HCT116 (cell line): ENCODE data around the gene PCDH15. TPM values are rescaled to one million over a fixed set of nuclear protein-coding genes. Genes with fewer than 3 reads are reported as not detected.

Experiments
- ATAC-seq: fragments of 200-7000 bp; cut with Tn5 transposase; 2 replicates; pipeline ENCODE4 v1.9.1; 2020; ENCODE audit warnings: mild to moderate bottlenecking, moderate library complexity
- BruUV-seq: library from RNA; stranded (reverse); fragments of 400-500 nt; replicated peaks from 2 replicates; lab custom pipeline; 2021; lab: Mats Ljungman, UMichigan
- CTCF ChIA-PET: fragments of 300-600 bp; sonication (Branson Sonifier 250); formaldehyde crosslinking; loops from one replicate; lab custom pipeline; 2021; ENCODE audit warnings: antibody characterized with exemption; lab: Charles Lee
- POLR2A ChIA-PET: fragments of 300-600, 350-600 bp; sonication (Branson Sonifier 250); formaldehyde crosslinking; loops from one replicate; lab custom pipeline; 2021; ENCODE audit warnings: antibody characterized with exemption; lab: Charles Lee
- RAD21 ChIA-PET, 2 experiments: fragments of 300-600 bp; sonication (Branson Sonifier 250); formaldehyde crosslinking; loops; one replicate each; lab custom pipeline; 2023; ENCODE audit warnings: low total read pairs in 2 of 2; ENCODE audit not compliant: uncharacterized antibody in 2 of 2, unreplicated experiment in 2 of 2, low non-redundant PET in 1 of 2; lab: Charles Lee
- DNase-seq: peaks from one replicate; pipeline ENCODE4 v3.0.0-alpha.2; 2010; ENCODE audit warnings: low read depth, low spot score
- H2AFZ ChIP-seq: fragments of 200-600 bp; shearing (Covaris generic), sonication (generic); 2 replicates; pipeline ENCODE4 v1.6.1; 2017; ENCODE audit warnings: low read depth, mixed run types, mixed read lengths, antibody characterized with exemption, low read length; ENCODE audit not compliant: poor library complexity, severe bottlenecking
- H3K27ac ChIP-seq: 2 replicates; pipeline ENCODE4 v1.5.1; 2012; ENCODE audit warnings: low read depth, low read length
- H3K27me3 ChIP-seq: fragments of 200-600 bp; sonication (generic); 2 replicates; pipeline ENCODE4 v1.6.1; 2016; ENCODE audit warnings: mixed run types, low read length, mixed read lengths; ENCODE audit not compliant: insufficient read depth
- H3K36me3 ChIP-seq, 2 experiments: fragments of 200-500 bp in 1 of 2; fragments of 200-600 bp in 1 of 2; sonication (Bioruptor generic) in 1 of 2; sonication (generic) in 1 of 2; 2 replicates each; pipeline versions ENCODE4 v1.5.1 to v1.6.1; 2014 to 2016; ENCODE audit warnings: low read length in 2 of 2, inconsistent platforms in 1 of 2, mixed read lengths in 1 of 2, mixed run types in 1 of 2; ENCODE audit not compliant: insufficient read depth in 2 of 2, control insufficient read depth in 1 of 2
- H3K4me1 ChIP-seq, 2 experiments: fragments of 200-600 bp in 1 of 2; sonication (generic) in 1 of 2; 2 replicates each; pipeline versions ENCODE4 v1.5.1 to v1.6.1; 2012 to 2017; ENCODE audit warnings: low read length in 2 of 2, inconsistent platforms in 1 of 2, mild to moderate bottlenecking in 1 of 2, mixed read lengths in 1 of 2, mixed run types in 1 of 2, moderate library complexity in 1 of 2; ENCODE audit not compliant: insufficient read depth in 2 of 2, control insufficient read depth in 1 of 2
- H3K4me2 ChIP-seq: fragments of 200-600 bp; sonication (generic); 2 replicates; pipeline ENCODE4 v1.6.1; 2017; ENCODE audit warnings: mixed run types, low read length, mixed read lengths
- H3K4me3 ChIP-seq, 2 experiments: fragments of 200-600 bp in 1 of 2; sonication (generic) in 1 of 2; replicated peaks in 1 of 2; 2 replicates each; pipeline ENCODE4 v1.5.1; 2011 to 2016; ENCODE audit warnings: low read length in 2 of 2, control low read depth in 1 of 2, low read depth in 1 of 2, mild to moderate bottlenecking in 1 of 2, mixed read lengths in 1 of 2, mixed run types in 1 of 2
- H3K79me2 ChIP-seq: fragments of 200-600 bp; sonication (generic); 2 replicates; pipeline ENCODE4 v1.6.1; 2017; ENCODE audit warnings: mild to moderate bottlenecking, mixed run types, low read length, moderate library complexity, mixed read lengths; ENCODE audit not compliant: insufficient read depth
- H3K9ac ChIP-seq: fragments of 200-600 bp; sonication (generic); 2 replicates; pipeline ENCODE4 v1.6.1; 2016; ENCODE audit warnings: low read length, mixed read lengths
- H3K9me2 ChIP-seq: fragments of 200-600 bp; sonication (generic), shearing (Covaris generic); 2 replicates; pipeline ENCODE4 v1.6.1; 2017; ENCODE audit warnings: mixed run types, mild to moderate bottlenecking, moderate library complexity; ENCODE audit not compliant: insufficient read depth
- H3K9me3 ChIP-seq, 2 experiments: fragments of 200-500 bp in 1 of 2; fragments of 200-600 bp in 1 of 2; sonication (Bioruptor generic) in 1 of 2; sonication (generic) in 1 of 2; 2 replicates each; pipeline ENCODE4 v1.6.1; 2014 to 2017; ENCODE audit warnings: low read length in 2 of 2, mixed read lengths in 2 of 2, inconsistent platforms in 1 of 2, low read depth in 1 of 2, mild to moderate bottlenecking in 1 of 2, mixed run types in 1 of 2, moderate library complexity in 1 of 2; ENCODE audit not compliant: control insufficient read depth in 1 of 2, insufficient read depth in 1 of 2
- H4K20me1 ChIP-seq: fragments of 200-600 bp; sonication (generic), shearing (Covaris generic); 2 replicates; pipeline ENCODE4 v1.6.1; 2017; ENCODE audit warnings: mixed run types, mild to moderate bottlenecking, moderate library complexity; ENCODE audit not compliant: insufficient read depth
- ELF1 ChIP-seq: IDR thresholded peaks from 2 replicates; pipeline ENCODE4 v1.6.1; 2012; ENCODE audit warnings: low read depth, borderline replicate concordance
- EZH2 ChIP-seq: fragments of 200-600 bp; sonication (generic); IDR thresholded peaks from 2 replicates; pipeline ENCODE4 v1.6.1; 2017; ENCODE audit warnings: antibody characterized with exemption, mixed run types
- EZH2phosphoT487 ChIP-seq: fragments of 200-600 bp; IDR thresholded peaks from 2 replicates; pipeline ENCODE4 v1.6.1; 2018; ENCODE audit warnings: antibody characterized with exemption, borderline replicate concordance
- POLR2AphosphoS5 ChIP-seq: IDR thresholded peaks from 2 replicates; pipeline ENCODE4 v1.6.1; 2011; ENCODE audit warnings: mild to moderate bottlenecking, low read depth, low read length, moderate library complexity
- RAD21 ChIP-seq: IDR thresholded peaks from 2 replicates; pipeline ENCODE4 v1.6.1; 2012; ENCODE audit warnings: low read depth, mild to moderate bottlenecking
- SP1 ChIP-seq: IDR thresholded peaks from 2 replicates; pipeline ENCODE4 v1.6.1; 2012; ENCODE audit warnings: low read depth
- SRF ChIP-seq: IDR thresholded peaks from 2 replicates; pipeline ENCODE4 v1.6.1; 2012; ENCODE audit warnings: low read depth
- YY1 ChIP-seq: IDR thresholded peaks from 2 replicates; pipeline ENCODE4 v1.6.1; 2011; ENCODE audit warnings: low read length, low read depth, moderate library complexity, mild to moderate bottlenecking; ENCODE audit not compliant: insufficient replicate concordance; ENCODE audit errors: extremely low read depth
- intact Hi-C: fragments of 100-400 bp; cut with micrococcal nuclease; formaldehyde crosslinking; loops from 2 replicates; pipeline ENCODE4 v1.10.0; 2022
- total RNA-seq: library from RNA; stranded (reverse); gene quantifications from one replicate; pipeline ENCODE4 v1.2.1, GENCODE V29; 2021; ENCODE audit not compliant: unreplicated experiment
- TF ChIP-seq, protein P1 (sequence below), 3 experiments: fragments of 200-600 bp in 1 of 3; sonication (generic) in 1 of 3; IDR thresholded peaks in 2 of 3; conservative IDR thresholded peaks in 1 of 3; 2 replicates each; pipeline ENCODE4 v1.5.1; 2012 to 2017; ENCODE audit warnings: low read depth in 2 of 3, low read length in 2 of 3, antibody characterized with exemption in 1 of 3, borderline replicate concordance in 1 of 3, control low read depth in 1 of 3, mild to moderate bottlenecking in 1 of 3, mixed read lengths in 1 of 3, mixed run types in 1 of 3, moderate library complexity in 1 of 3; ENCODE audit not compliant: insufficient read depth in 1 of 3
- TF ChIP-seq, protein P2 (sequence below): IDR thresholded peaks from 2 replicates; pipeline ENCODE4 v1.6.1; 2012
- TF ChIP-seq, protein P3 (sequence below): IDR thresholded peaks from 2 replicates; pipeline ENCODE4 v1.6.1; 2011; ENCODE audit warnings: mild to moderate bottlenecking, low read length, moderate library complexity; ENCODE audit not compliant: insufficient replicate concordance; ENCODE audit errors: extremely low read depth
- TF ChIP-seq, protein P4 (sequence below): IDR thresholded peaks from 2 replicates; pipeline ENCODE4 v1.6.1; 2012

The PCDH15 gene
- total RNA-seq, 1 experiment from 2014 or later, result not detected

DNA sequence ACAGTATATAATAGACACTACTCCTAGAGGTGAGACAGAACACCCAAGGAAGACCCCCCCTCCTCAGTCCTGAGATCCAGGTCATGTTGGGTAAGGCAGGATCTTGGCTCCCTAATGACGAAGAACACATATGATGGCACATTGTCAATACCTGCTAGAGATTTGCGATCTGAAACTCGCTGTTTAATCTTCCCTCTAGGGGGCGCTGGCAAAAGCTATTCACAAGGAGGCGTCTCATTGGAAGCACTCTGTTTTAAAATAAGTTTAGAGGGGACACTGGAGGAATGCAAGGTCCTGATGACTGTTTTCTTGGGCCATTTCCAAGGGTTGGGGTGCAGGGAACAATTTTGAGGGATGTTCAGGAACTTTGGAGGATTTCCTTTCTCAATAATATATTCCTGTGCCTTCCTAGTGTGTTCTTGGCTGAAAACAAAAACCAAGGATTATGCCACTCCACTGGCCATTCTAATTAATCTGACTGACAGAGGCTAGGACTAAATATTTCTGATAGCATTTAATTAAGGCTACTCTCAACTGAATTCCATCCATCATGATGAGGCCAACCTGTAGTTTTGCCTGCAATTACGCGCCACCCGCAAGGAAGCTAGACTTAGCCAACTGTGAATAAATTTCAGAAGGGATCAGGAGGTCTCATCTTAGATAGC is 1014.7 kb downstream of the PCDH15 start:
- H3K79me2 ChIP-seq, result no peaks in the 10 kb centered on the region
- ChIA-PET CTCF (no interaction called here), POLR2A (no interaction called here), RAD21 (no interaction called here)
- ATAC-seq (no peak), DNase-seq (no peak)
- H3K9me3 ChIP-seq, result peaks cover 0 to 15% of the 10 kb centered on the region in 2 experiments; a peak in 2 of 4 replicates
- H3K9ac ChIP-seq, result no peak overlapping the region
- no peaks in the 10 kb centered on the region for H4K20me1 ChIP-seq
- no peak for TF ChIP-seq POLR2AphosphoS5
- TF ChIP-seq RAD21, result no peak
- TF ChIP-seq, protein P1, sequence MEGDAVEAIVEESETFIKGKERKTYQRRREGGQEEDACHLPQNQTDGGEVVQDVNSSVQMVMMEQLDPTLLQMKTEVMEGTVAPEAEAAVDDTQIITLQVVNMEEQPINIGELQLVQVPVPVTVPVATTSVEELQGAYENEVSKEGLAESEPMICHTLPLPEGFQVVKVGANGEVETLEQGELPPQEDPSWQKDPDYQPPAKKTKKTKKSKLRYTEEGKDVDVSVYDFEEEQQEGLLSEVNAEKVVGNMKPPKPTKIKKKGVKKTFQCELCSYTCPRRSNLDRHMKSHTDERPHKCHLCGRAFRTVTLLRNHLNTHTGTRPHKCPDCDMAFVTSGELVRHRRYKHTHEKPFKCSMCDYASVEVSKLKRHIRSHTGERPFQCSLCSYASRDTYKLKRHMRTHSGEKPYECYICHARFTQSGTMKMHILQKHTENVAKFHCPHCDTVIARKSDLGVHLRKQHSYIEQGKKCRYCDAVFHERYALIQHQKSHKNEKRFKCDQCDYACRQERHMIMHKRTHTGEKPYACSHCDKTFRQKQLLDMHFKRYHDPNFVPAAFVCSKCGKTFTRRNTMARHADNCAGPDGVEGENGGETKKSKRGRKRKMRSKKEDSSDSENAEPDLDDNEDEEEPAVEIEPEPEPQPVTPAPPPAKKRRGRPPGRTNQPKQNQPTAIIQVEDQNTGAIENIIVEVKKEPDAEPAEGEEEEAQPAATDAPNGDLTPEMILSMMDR (IDR thresholded peaks at IDR 0.05 in 2 of 3, conservative IDR thresholded peaks at IDR 0.05 in 1 of 3; ENCODE audit: borderline replicate concordance in 1 of 3, insufficient read depth in 1 of 3, low read depth in 2 of 3, low read length in 2 of 3), result peak in 2 of 3 experiments; percentile 27 to 40; a peak in 3 of 6 replicates
- TF ChIP-seq SP1, result no peak
- H3K27ac ChIP-seq, result no peak overlapping the region
- no peak overlapping the region for H2AFZ ChIP-seq
- H3K4me2 ChIP-seq, result no peak overlapping the region
- H3K9me2 ChIP-seq, result no peaks in the 10 kb centered on the region
- no peaks in the 10 kb centered on the region for H3K4me1 ChIP-seq
- no TSS peak for BruUV-seq
- H3K4me3 ChIP-seq, result no peak overlapping the region
- no peaks in the 10 kb centered on the region for H3K36me3 ChIP-seq
- intact Hi-C loops, result no loop called here
- no peaks in the 10 kb centered on the region for H3K27me3 ChIP-seq

DNA sequence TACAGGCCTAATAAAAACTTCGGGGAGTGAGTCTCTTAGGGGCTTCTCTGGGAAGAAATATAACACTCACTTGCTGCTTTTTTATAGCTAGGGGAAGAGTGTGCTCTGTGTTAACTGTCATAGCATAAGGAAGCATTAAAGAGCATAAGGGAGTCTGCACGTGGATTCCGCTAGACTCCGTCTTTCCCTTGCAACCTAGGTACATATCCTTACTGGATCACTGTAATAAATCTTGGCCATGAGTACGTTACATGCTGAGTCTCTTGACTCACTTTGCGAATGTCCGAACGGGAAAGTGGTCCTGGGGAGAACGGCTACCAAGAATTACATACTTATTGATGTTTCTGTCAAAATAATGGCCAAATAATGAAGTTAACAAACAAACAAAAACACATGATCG is 1029.3 kb downstream of the PCDH15 start:
- ChIA-PET RAD21 (no interaction called here), CTCF (no interaction called here)
- H2AFZ ChIP-seq, result no peak overlapping the region
- no peak for TF ChIP-seq ELF1
- TF ChIP-seq, protein P2, sequence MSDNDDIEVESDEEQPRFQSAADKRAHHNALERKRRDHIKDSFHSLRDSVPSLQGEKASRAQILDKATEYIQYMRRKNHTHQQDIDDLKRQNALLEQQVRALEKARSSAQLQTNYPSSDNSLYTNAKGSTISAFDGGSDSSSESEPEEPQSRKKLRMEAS, result no peak
- TF ChIP-seq EZH2phosphoT487, result no peak
- TF ChIP-seq, protein P3, sequence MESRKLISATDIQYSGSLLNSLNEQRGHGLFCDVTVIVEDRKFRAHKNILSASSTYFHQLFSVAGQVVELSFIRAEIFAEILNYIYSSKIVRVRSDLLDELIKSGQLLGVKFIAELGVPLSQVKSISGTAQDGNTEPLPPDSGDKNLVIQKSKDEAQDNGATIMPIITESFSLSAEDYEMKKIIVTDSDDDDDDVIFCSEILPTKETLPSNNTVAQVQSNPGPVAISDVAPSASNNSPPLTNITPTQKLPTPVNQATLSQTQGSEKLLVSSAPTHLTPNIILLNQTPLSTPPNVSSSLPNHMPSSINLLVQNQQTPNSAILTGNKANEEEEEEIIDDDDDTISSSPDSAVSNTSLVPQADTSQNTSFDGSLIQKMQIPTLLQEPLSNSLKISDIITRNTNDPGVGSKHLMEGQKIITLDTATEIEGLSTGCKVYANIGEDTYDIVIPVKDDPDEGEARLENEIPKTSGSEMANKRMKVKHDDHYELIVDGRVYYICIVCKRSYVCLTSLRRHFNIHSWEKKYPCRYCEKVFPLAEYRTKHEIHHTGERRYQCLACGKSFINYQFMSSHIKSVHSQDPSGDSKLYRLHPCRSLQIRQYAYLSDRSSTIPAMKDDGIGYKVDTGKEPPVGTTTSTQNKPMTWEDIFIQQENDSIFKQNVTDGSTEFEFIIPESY, result no peak
- TF ChIP-seq YY1, result no peak
- TF ChIP-seq, protein P4, sequence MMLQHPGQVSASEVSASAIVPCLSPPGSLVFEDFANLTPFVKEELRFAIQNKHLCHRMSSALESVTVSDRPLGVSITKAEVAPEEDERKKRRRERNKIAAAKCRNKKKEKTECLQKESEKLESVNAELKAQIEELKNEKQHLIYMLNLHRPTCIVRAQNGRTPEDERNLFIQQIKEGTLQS, result no peak
- TF ChIP-seq SRF, result no peak
- no peak for TF ChIP-seq EZH2
- no peak for TF ChIP-seq SP1

More for the DNA sequence above, 1029.3 kb downstream of the PCDH15 start:
- POLR2A ChIA-PET, result no interaction called here
- no peaks in the 10 kb centered on the region; the same call in 1 of the 2 replicates for H4K20me1 ChIP-seq
- intact Hi-C loops, result no loop called here
- H3K4me3 ChIP-seq, result no peak overlapping the region
- H3K9ac ChIP-seq, result no peak overlapping the region
- no peaks in the 10 kb centered on the region for H3K79me2 ChIP-seq
- no peak overlapping the region for H3K4me2 ChIP-seq
- no peaks in the 10 kb centered on the region for H3K27me3 ChIP-seq
- no peaks in the 10 kb centered on the region for H3K9me2 ChIP-seq
- ATAC-seq (no peak), DNase-seq (no peak)
- H3K36me3 ChIP-seq, result no peaks in the 10 kb centered on the region
- BruUV-seq, result no TSS peak
- peaks cover 6 to 10% of the 10 kb centered on the region in 2 experiments; a peak in 2 of 4 replicates for H3K9me3 ChIP-seq
- H3K27ac ChIP-seq, result no peak overlapping the region
- no peaks in the 10 kb centered on the region for H3K4me1 ChIP-seq
